Large intestine (tissue), 3 donors: ENCODE data around the gene DYNC1H1. TPM values are rescaled to one million over a fixed set of nuclear protein-coding genes. Genes with fewer than 3 reads are reported as not detected.

Experiments used
- DNase-seq, 2 donors: peaks; one replicate each; pipeline versions ENCODE4 v3.0.0 to v3.0.0-alpha.2; 2013
- H3K27ac ChIP-seq: one replicate; pipeline ENCODE4 v1.5.1; 2013; ENCODE audit warnings: low read length
- H3K27me3 ChIP-seq: 2 replicates; pipeline ENCODE4 v1.6.1; 2013; ENCODE audit warnings: low read length; ENCODE audit not compliant: control insufficient read depth, insufficient read depth
- H3K36me3 ChIP-seq: 2 replicates; pipeline ENCODE4 v1.6.1; 2013; ENCODE audit warnings: low read length; ENCODE audit not compliant: control insufficient read depth, insufficient read depth
- H3K4me1 ChIP-seq: one replicate; pipeline ENCODE4 v1.6.1; 2013; ENCODE audit warnings: low read length; ENCODE audit not compliant: control insufficient read depth, insufficient read depth
- H3K4me3 ChIP-seq: one replicate; pipeline ENCODE4 v1.5.1; 2013; ENCODE audit warnings: low read length
- H3K9me3 ChIP-seq: one replicate; pipeline ENCODE4 v1.6.1; 2013; ENCODE audit warnings: mild to moderate bottlenecking, low read depth, low read length, moderate library complexity; ENCODE audit not compliant: control insufficient read depth
- WGBS: methylation state at CpG from one replicate; pipeline ENCODE4 v1.1.5; 2013; ENCODE audit warnings: low lambda C conversion rate; ENCODE audit not compliant: insufficient coverage; 5-methylcytosine and 5-hydroxymethylcytosine counted together
- polyA plus RNA-seq: library from polyadenylated mRNA; unstranded; fragments of 120-200 nt; gene quantifications from one replicate; pipeline ENCODE4 v1.2.1, GENCODE V29; 2013

Gene DYNC1H1
- polyA plus RNA-seq, 1 donor: 259 TPM

DNA sequence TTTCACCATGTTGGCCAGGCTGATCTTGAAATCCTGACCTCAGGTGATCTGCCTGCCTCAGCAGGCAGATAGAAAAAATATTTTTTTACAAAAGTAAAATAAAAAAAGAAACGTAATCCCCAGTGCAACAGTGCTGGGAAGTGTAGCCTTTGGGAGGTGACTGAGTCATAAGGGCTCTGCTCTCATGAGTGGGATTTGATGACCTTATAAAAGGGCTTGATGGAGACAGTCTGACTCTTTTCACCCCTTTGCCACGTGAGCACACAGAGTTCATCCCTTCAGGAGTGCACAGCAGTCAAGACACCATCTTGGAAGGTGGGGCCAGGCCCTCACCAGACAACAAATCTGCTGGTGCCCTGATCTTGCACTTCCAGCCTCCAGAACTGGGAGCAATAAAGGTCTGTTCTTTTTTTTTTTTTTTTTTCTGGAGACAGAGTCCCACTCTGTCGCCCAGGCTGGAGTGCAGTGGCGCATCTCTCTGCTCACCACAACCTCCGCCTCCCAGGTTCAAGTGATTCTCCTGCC, 24.7 kb upstream of the DYNC1H1 start:
- H3K27me3 ChIP-seq: peaks cover 16% of the 10 kb centered on the region
- no peaks in the 10 kb centered on the region for H3K9me3 ChIP-seq
- WGBS: 100% methylated on average over 1 of the region's 5 CpGs
- no peak overlapping the region for H3K27ac ChIP-seq
- H3K36me3 ChIP-seq: no peaks in the 10 kb centered on the region
- no peaks in the 10 kb centered on the region for H3K4me1 ChIP-seq
- no peak for DNase-seq
- H3K4me3 ChIP-seq: no peak overlapping the region

DNA sequence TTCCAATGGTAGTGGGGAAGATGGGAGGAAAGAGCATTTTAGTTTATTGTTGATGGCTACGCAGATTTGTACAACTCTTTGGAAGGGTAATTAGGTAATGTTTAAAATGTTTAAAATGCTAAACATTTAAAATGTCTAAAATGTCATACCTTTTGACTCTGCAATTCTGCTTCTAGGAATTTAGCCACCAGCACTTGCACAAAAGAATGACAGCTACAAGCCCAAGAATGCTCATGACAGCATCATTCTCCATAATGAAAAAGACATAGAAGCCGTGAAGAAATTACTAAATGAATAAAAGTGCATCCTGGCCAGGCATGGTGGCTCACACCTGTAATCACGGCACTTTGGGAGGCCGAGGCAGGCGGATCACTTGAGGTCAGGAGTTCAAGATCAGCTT, 19.9 kb upstream of the DYNC1H1 start:
- H3K27me3 ChIP-seq: peaks cover 26% of the 10 kb centered on the region
- 100% methylated on average over 1 of the region's 5 CpGs for WGBS
- H3K36me3 ChIP-seq: no peaks in the 10 kb centered on the region
- peaks cover 7% of the 10 kb centered on the region for H3K4me1 ChIP-seq
- DNase-seq: no peak
- no peak overlapping the region for H3K4me3 ChIP-seq
- H3K9me3 ChIP-seq: no peaks in the 10 kb centered on the region
- H3K27ac ChIP-seq: no peak overlapping the region

DNA sequence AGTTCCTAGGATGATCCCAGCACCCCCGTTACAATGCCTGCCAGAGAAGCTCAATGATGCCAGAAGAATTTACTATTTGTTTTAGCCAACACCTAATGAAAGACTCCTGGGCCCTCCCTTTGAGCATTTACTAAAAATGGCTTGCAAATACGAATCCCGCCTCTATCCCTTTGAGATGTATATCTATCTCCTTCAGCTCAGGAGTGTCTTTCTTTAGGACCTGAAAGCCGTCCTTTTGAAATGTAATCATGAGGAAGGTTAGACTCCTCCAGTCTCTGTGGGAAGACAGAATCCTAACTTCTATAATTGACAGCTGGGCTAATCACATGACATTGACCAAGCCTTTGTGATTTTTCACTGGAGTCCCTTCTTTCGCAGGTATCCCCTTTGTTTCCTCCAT, 19.2 kb upstream of the DYNC1H1 start:
- Histone ChIP-seq H3K4me3 (no peak overlapping the region), H3K27me3 (peaks cover 26% of the 10 kb centered on the region), H3K9me3 (no peaks in the 10 kb centered on the region), H3K4me1 (peaks cover 9% of the 10 kb centered on the region), H3K27ac (no peak overlapping the region), H3K36me3 (no peaks in the 10 kb centered on the region)
- no peak for DNase-seq
- 0% methylated on average over 2 of the region's 5 CpGs for WGBS

DNA sequence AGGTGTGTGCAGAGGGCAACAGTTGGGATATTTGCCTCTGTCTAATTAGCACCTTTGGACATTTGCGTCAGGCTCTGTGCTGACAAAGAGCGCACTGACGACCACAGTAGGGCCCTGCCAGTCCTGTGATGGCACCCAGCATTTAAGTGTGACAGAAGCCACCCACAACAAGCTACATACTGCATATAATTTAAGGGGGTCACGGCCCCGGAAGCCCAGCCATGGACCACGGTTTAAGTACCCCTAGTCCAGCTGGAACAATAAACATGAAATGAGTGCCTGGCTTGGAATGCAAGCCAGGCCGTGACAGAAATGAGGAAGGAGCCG, 16.8 kb upstream of the DYNC1H1 start:
- no peak for DNase-seq

DNA sequence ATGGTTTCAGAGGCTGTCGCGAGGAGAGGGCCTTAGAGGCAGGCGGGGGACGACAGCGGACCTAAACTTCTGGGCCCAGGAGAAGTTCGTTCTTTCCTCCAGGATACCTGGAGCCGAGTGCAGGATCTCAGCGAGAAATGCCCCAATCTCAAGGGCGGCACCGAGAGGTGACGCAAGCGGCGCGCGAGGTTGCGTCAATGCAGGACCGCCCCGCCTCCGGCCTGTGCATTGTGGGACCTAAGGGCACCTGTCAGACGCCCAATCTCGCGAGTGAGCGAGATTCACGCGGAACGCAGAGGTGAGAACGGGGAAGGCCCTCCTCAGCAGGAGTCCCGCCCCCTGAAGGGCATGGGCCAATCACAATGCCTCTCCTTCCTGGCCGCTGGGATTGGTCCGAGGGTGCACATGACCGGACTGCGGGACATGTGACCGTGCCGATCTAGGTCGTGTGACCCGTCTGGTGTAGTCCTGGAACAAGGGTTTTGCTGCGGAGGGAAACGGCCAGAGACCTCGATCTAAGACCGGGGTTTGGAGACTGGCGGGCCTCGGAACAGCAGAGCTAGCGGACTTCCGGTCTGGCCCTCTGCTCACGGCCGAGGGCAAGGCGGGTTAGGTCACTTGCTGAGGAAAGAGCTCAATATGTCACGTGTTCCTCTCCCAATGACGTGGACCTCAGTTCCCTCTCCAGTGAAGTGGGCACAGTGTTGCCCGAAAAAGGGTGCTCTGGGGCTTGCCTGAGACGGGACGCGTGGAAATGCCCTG, 16.3 kb upstream of the DYNC1H1 start:
- WGBS: no CpG with 5 or more reads among the region's 53 CpGs
- peak overlapping the region; percentile 97 for H3K27ac ChIP-seq
- no peaks in the 10 kb centered on the region for H3K36me3 ChIP-seq
- no peaks in the 10 kb centered on the region for H3K9me3 ChIP-seq
- DNase-seq: peak; percentile 100
- H3K4me1 ChIP-seq: peaks cover 9% of the 10 kb centered on the region
- H3K27me3 ChIP-seq: peaks cover 22% of the 10 kb centered on the region
- peak overlapping the region; percentile 74 for H3K4me3 ChIP-seq

More for the DNA sequence above, 16.8 kb upstream of the DYNC1H1 start:
- Histone ChIP-seq H3K36me3 (no peaks in the 10 kb centered on the region), H3K4me1 (peaks cover 9% of the 10 kb centered on the region), H3K9me3 (no peaks in the 10 kb centered on the region), H3K27ac (peak overlapping the region; percentile 97), H3K4me3 (peak overlapping the region; percentile 74), H3K27me3 (peaks cover 23% of the 10 kb centered on the region)
- no CpG with 5 or more reads among the region's 8 CpGs for WGBS

DNA sequence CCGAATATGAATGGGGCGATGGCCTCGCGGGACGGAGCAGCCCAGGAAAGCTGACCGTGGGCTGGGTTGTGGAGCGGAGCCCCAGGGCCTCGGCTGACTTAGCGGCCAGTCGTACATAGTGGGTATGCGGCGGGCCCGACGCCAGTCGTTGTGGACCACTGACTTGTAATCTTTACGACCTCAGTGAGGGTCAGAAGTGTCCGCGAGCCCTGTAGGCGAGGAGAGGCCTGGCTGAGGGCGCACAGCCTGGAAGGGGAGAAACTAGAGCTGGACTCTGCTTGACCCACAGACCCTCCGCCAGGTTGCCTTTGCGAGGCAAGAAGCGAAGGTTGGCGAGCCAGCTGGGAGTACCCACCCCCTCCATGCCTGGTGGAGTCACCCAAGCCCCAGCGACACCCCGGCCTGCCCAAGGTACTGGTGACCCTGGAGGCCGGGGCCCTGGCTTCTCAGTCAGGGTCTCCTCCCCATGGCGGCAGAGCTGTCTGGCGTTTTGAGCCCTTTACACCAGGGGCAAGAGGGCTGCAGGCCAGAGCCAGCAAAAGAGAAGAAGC, 15.6 kb upstream of the DYNC1H1 start:
- Histone ChIP-seq H3K4me3 (peak overlapping the region; percentile 74), H3K4me1 (peaks cover 9% of the 10 kb centered on the region)
- no CpG with 5 or more reads among the region's 29 CpGs for WGBS

DNA sequence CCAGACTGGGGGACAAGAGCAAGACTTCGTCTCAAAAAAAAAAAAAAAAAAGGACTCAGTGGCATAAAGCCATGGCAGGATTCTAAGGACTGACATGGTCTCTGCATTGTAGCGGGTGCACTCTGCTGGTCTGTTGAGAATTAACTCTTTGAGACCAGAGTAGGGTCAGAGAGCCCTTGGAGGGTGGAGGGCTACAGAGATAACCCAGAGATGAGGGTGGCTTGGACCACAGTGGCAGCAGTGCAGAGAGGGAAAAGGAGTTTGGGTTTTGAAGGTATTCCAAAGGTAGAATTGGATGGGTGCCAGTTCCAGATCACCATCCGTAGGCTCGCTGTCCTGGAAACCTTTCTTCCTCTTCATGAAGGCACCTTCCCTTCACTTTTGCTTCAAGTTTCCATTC, 14.3 kb upstream of the DYNC1H1 start:
- Histone ChIP-seq H3K4me1 (peaks cover 9% of the 10 kb centered on the region), H3K4me3 (no peak overlapping the region), H3K27me3 (peaks cover 11% of the 10 kb centered on the region), H3K27ac (no peak overlapping the region), H3K9me3 (no peaks in the 10 kb centered on the region), H3K36me3 (no peaks in the 10 kb centered on the region)
- no peak for DNase-seq
- no CpG with 5 or more reads among the region's 4 CpGs for WGBS

More for the DNA sequence above, 15.6 kb upstream of the DYNC1H1 start:
- Histone ChIP-seq H3K9me3 (no peaks in the 10 kb centered on the region), H3K36me3 (no peaks in the 10 kb centered on the region), H3K27me3 (peaks cover 22% of the 10 kb centered on the region), H3K27ac (peak overlapping the region; percentile 94)
- no peak for DNase-seq

DNA sequence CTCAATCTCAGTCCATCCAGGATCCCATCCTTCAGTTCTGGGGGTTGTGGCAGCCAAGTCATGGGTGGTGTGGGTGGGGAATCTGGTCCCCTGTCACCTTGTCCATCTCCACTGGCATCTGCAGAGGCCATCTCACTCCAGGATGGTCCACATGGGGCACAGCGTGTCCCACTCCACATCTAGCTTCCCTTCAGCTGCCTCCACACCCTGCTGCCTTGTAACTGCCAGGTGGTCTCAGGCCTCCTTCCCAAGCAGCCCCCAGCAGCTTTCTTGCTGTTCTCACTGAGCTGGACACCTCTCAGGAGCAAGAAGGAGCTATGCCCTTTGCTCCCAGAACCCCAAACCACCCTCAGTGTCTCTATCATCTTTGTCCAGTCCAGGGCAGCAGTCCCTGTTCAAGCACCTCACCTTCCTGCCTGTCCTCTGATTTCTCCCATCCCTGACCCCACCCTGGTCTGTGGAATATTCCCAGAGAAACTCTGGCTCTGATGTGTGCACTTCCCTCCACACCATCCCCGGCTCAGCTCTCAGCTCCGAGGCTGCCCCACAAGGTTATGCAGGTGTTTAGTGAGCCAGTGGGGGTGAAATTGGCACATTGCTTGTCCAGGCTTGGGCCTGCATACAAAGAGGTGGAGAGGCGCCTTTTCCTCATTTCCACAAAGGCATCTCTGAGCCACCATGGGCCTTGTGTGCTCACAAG, 13.7 kb upstream of the DYNC1H1 start:
- Histone ChIP-seq H3K4me3 (no peak overlapping the region), H3K4me1 (peaks cover 9% of the 10 kb centered on the region), H3K36me3 (no peaks in the 10 kb centered on the region), H3K27me3 (peaks cover 10% of the 10 kb centered on the region), H3K27ac (no peak overlapping the region), H3K9me3 (no peaks in the 10 kb centered on the region)
- no CpG with 5 or more reads among the region's 4 CpGs for WGBS
- no peak for DNase-seq

DNA sequence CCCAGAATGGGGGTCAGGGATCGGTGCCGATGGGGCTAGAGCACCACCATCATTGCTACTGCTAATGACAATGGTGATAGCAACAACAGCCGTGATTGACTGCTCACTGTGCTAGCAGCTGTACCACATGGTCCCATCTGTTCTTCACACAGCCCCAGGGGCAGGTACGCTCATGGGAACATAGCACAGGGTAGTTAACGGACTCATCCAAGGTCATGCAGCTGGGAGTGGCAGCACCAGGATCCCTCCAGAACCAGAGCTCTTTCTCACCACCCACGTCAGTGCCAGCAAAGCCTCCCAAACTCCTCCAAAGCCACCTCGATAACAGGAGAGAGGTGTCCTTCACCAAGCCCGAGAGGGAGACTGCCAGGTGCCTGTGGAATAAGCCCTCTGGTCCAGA, 11.2 kb upstream of the DYNC1H1 start:
- WGBS: no CpG with 5 or more reads among the region's 8 CpGs
- no peak overlapping the region for H3K4me3 ChIP-seq
- no peaks in the 10 kb centered on the region for H3K27me3 ChIP-seq
- H3K4me1 ChIP-seq: peaks cover 9% of the 10 kb centered on the region
- H3K27ac ChIP-seq: no peak overlapping the region
- H3K36me3 ChIP-seq: no peaks in the 10 kb centered on the region
- no peak for DNase-seq
- no peaks in the 10 kb centered on the region for H3K9me3 ChIP-seq

DNA sequence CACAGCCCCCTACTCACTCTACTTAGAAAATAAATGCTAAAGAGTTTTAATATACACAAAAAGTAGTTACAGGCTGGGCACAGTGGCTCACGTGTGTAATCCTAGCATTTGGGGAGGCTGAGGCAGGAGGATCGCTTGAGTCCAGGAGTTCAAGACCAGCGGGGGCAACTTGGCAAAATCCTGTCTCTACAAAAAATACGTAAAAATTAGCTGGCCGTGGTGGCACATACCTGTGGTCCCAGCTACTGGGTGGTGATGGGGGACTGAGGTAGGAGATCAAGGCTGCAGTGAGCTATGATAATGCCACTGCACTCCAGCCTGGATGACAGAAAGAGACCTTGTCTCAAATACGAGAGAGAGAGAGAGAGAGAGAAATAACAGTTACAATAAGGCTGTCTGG, 9.9 kb upstream of the DYNC1H1 start:
- no peaks in the 10 kb centered on the region for H3K36me3 ChIP-seq
- H3K27ac ChIP-seq: no peak overlapping the region
- H3K4me1 ChIP-seq: peaks cover 2% of the 10 kb centered on the region
- no peak for DNase-seq
- H3K27me3 ChIP-seq: no peaks in the 10 kb centered on the region
- no peak overlapping the region for H3K4me3 ChIP-seq
- no peaks in the 10 kb centered on the region for H3K9me3 ChIP-seq
- no CpG with 5 or more reads among the region's 6 CpGs for WGBS
